ENCODE results near the gene AFF3. TPM values are rescaled to one million over a fixed set of nuclear protein-coding genes. Genes with fewer than 3 reads are reported as not detected.

AFF3 gene
- total and polyA plus RNA-seq, 2 experiments from 2014 or later: 7.3 to 7.8 TPM

- Histone ChIP-seq H2AFZ (no peak overlapping the region), H3K4me1 (ENCODE audit: insufficient read depth) (no peaks in the 10 kb centered on the region), H3K4me3 (no peak overlapping the region), H3K79me2 (no peaks in the 10 kb centered on the region), H3K9me3 (ENCODE audit: low read depth) (no peaks in the 10 kb centered on the region), H3K4me2 (no peak overlapping the region), H3K9me2 (replicated peaks; ENCODE audit: insufficient read depth) (no peaks in the 10 kb centered on the region), H3K36me3 (replicated peaks; ENCODE audit: insufficient read depth, low read depth) (no peaks in the 10 kb centered on the region), H4K20me1 (ENCODE audit: insufficient read depth, poor library complexity, severe bottlenecking) (no peaks in the 10 kb centered on the region), H3K27me3 (no peaks in the 10 kb centered on the region), H3K27ac (no peak overlapping the region)
- TF ChIP-seq, protein P1, sequence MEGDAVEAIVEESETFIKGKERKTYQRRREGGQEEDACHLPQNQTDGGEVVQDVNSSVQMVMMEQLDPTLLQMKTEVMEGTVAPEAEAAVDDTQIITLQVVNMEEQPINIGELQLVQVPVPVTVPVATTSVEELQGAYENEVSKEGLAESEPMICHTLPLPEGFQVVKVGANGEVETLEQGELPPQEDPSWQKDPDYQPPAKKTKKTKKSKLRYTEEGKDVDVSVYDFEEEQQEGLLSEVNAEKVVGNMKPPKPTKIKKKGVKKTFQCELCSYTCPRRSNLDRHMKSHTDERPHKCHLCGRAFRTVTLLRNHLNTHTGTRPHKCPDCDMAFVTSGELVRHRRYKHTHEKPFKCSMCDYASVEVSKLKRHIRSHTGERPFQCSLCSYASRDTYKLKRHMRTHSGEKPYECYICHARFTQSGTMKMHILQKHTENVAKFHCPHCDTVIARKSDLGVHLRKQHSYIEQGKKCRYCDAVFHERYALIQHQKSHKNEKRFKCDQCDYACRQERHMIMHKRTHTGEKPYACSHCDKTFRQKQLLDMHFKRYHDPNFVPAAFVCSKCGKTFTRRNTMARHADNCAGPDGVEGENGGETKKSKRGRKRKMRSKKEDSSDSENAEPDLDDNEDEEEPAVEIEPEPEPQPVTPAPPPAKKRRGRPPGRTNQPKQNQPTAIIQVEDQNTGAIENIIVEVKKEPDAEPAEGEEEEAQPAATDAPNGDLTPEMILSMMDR (IDR thresholded peaks at IDR 0.05; ENCODE audit: poor library complexity): no peak
- TF ChIP-seq EZH2 (IDR thresholded peaks at IDR 0.05; ENCODE audit: borderline replicate concordance) (no peak), EZH2phosphoT487 (IDR thresholded peaks at IDR 0.05; ENCODE audit: low read depth, severe bottlenecking, unreplicated experiment) (no peak)
- DNase-seq (ENCODE audit: low spot score): no peak
- WGBS (ENCODE audit: low lambda C conversion rate, missing lambda C conversion rate): 74% methylated on average over 5 of the region's 5 CpGs
Measured at GRCh38 chr2:99960291-99960690, 182.1 kb downstream of the AFF3 start.

DNA sequence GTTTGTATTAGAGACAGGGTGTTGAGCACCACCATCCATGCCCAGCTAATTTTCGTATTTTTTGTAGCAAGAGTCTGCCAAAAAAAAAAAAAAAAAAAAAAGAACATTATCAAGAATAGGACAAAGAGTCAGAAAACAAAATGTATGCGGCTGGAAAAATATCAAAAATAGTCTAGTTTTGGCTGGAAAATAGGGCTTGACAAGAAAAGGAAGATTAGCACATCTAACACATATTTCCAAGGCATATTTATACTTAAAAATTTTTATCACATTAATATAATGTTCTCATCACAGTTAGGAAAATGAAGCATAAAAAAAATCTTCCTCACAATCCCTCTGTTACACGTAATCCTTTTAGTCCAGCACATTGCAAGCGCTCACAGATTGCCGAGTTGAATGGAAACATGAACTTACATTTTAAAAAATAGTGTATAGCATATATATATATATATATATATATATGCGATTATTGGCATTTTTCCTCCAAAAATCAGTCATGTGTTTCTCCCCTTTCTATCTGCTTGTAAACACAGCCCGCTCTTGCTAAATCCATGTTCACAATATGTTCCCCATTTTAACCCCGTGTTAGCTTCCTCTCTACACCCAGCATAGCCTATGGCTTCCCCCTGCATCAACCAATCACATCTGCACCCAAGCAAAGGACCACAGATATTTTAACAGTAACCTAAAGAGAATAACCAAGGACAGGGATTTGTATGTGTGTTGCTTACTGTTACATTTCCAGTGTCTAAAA is 183.0 kb downstream of the AFF3 start:
- H3K4me3 ChIP-seq: no peak overlapping the region
- no peak for DNase-seq (ENCODE audit: low spot score)
- H3K4me1 ChIP-seq (ENCODE audit: insufficient read depth): no peaks in the 10 kb centered on the region
- H3K9me3 ChIP-seq (ENCODE audit: low read depth): no peaks in the 10 kb centered on the region
- no peaks in the 10 kb centered on the region for H3K36me3 ChIP-seq (replicated peaks; ENCODE audit: insufficient read depth, low read depth)
- H4K20me1 ChIP-seq (ENCODE audit: insufficient read depth, poor library complexity, severe bottlenecking): no peaks in the 10 kb centered on the region
- no peaks in the 10 kb centered on the region for H3K27me3 ChIP-seq
- WGBS (ENCODE audit: low lambda C conversion rate, missing lambda C conversion rate): 88% methylated on average over 8 of the region's 8 CpGs
- TF ChIP-seq EZH2phosphoT487 (IDR thresholded peaks at IDR 0.05; ENCODE audit: low read depth, severe bottlenecking, unreplicated experiment) (no peak), EZH2 (IDR thresholded peaks at IDR 0.05; ENCODE audit: borderline replicate concordance) (no peak)
- TF ChIP-seq, protein P1 (IDR thresholded peaks at IDR 0.05; ENCODE audit: poor library complexity): no peak
- H3K27ac ChIP-seq: no peak overlapping the region
- no peaks in the 10 kb centered on the region for H3K79me2 ChIP-seq
- no peaks in the 10 kb centered on the region for H3K9me2 ChIP-seq (replicated peaks; ENCODE audit: insufficient read depth)
- no peak overlapping the region for H3K4me2 ChIP-seq
- H2AFZ ChIP-seq: no peak overlapping the region

- no peaks in the 10 kb centered on the region for H3K79me2 ChIP-seq
- H3K4me1 ChIP-seq (ENCODE audit: insufficient read depth): no peaks in the 10 kb centered on the region
- H4K20me1 ChIP-seq (ENCODE audit: insufficient read depth, poor library complexity, severe bottlenecking): no peaks in the 10 kb centered on the region
- H2AFZ ChIP-seq: no peak overlapping the region
- no peak overlapping the region for H3K4me3 ChIP-seq
- no peak overlapping the region for H3K4me2 ChIP-seq
- DNase-seq (ENCODE audit: low spot score): no peak
- no peaks in the 10 kb centered on the region for H3K36me3 ChIP-seq (replicated peaks; ENCODE audit: insufficient read depth, low read depth)
- TF ChIP-seq EZH2 (IDR thresholded peaks at IDR 0.05; ENCODE audit: borderline replicate concordance) (no peak), EZH2phosphoT487 (IDR thresholded peaks at IDR 0.05; ENCODE audit: low read depth, severe bottlenecking, unreplicated experiment) (no peak)
- TF ChIP-seq, protein P1 (IDR thresholded peaks at IDR 0.05; ENCODE audit: poor library complexity): no peak
- no peaks in the 10 kb centered on the region for H3K9me2 ChIP-seq (replicated peaks; ENCODE audit: insufficient read depth)
- no peaks in the 10 kb centered on the region for H3K27me3 ChIP-seq
- H3K9me3 ChIP-seq (ENCODE audit: low read depth): no peaks in the 10 kb centered on the region
- 88% methylated on average over 8 of the region's 8 CpGs for WGBS (ENCODE audit: low lambda C conversion rate, missing lambda C conversion rate)
- H3K27ac ChIP-seq: no peak overlapping the region
Measured at GRCh38 chr2:99957332-99958133, 184.9 kb downstream of the AFF3 start.

Data from hepatocyte (in vitro differentiated cells).